Activated naive CD8-positive, alpha-beta T cell treated with anti-CD3 and anti-CD28 coated beads, Interleukin-2, amount 10 ng/mL, durations not matched to agents 7 days and 5 days (primary cell): Measurements from ENCODE around the gene SH2D3A. TPM values are rescaled to one million over a fixed set of nuclear protein-coding genes. Genes with fewer than 3 reads are reported as not detected.
"Not testable (repeated sequence)": the region's sequence is repeated elsewhere in the genome, so short reads cannot be mapped to it uniquely, and the experiment has no call there.

Experiments used
- ATAC-seq: fragments of 150-1000 bp; cut with Tn5 transposase; one replicate; pipeline ENCODE4 v1.10.0; 2021; ENCODE audit warnings: low read depth, moderate library complexity
- POLR2A ChIA-PET: fragments of 350-600 bp; sonication (Branson Sonifier 250); formaldehyde crosslinking; loops from one replicate; lab custom pipeline; 2021; ENCODE audit warnings: antibody characterized with exemption; lab: Charles Lee
- DNase-seq: peaks from one replicate; pipeline ENCODE4 v3.0.0; 2021
- H3K27ac Mint-ChIP-seq: one replicate; pipeline ENCODE4 v1.8.0; 2022; ENCODE audit warnings: mild to moderate bottlenecking, mixed read lengths
- H3K27me3 Mint-ChIP-seq: one replicate; pipeline ENCODE4 v1.8.0; 2022; ENCODE audit warnings: mild to moderate bottlenecking, moderate library complexity, mixed read lengths
- H3K36me3 Mint-ChIP-seq: one replicate; pipeline ENCODE4 v1.8.0; 2021; ENCODE audit warnings: mild to moderate bottlenecking, mixed read lengths
- H3K4me1 Mint-ChIP-seq: one replicate; pipeline ENCODE4 v1.8.0; 2021; ENCODE audit warnings: mixed read lengths
- H3K4me3 Mint-ChIP-seq: one replicate; pipeline ENCODE4 v1.8.0; 2022; ENCODE audit warnings: mild to moderate bottlenecking, moderate library complexity, mixed read lengths
- H3K9me3 Mint-ChIP-seq: one replicate; pipeline ENCODE4 v1.8.0; 2021; ENCODE audit warnings: mixed read lengths
- total RNA-seq, 2 experiments: library from RNA; stranded (reverse); gene quantifications; one replicate each; pipeline ENCODE4 v1.2.3, GENCODE V29; 2021

SH2D3A gene
- total RNA-seq, 2 experiments from 2014 or later, result 35.5 to 35.7 TPM

- Mint-ChIP-seq H3K4me1 (peaks cover 43% of the 10 kb centered on the region), H3K4me3 (peak overlapping the region; percentile 53), H3K36me3 (peaks cover 53% of the 10 kb centered on the region), H3K9me3 (peaks cover 5% of the 10 kb centered on the region), H3K27me3 (no peaks in the 10 kb centered on the region), H3K27ac (peak overlapping the region; percentile 78)
- POLR2A ChIA-PET, result no interaction called here
- DNase-seq (no peak), ATAC-seq (peak; percentile 18)
Observed at GRCh38 chr19:6778386-6778785, 11.2 kb upstream of the SH2D3A start.

- Mint-ChIP-seq H3K4me1 (peaks cover 43% of the 10 kb centered on the region), H3K27ac (peak overlapping the region; percentile 59), H3K27me3 (no peaks in the 10 kb centered on the region), H3K9me3 (peaks cover 5% of the 10 kb centered on the region), H3K36me3 (peaks cover 54% of the 10 kb centered on the region), H3K4me3 (no peak overlapping the region)
- POLR2A ChIA-PET, result no interaction called here
- DNase-seq, result no peak
- no peak for ATAC-seq
Observed at GRCh38 chr19:6777434-6777833, 10.2 kb upstream of the SH2D3A start.

- peaks cover 54% of the 10 kb centered on the region for H3K36me3 Mint-ChIP-seq
Observed at GRCh38 chr19:6776999-6777398, 9.8 kb upstream of the SH2D3A start.

GRCh38 chr19:6776045-6776444 lies 8.8 kb upstream of the SH2D3A start:
- not testable (repeated sequence) for H3K27ac Mint-ChIP-seq, H3K9me3 Mint-ChIP-seq, DNase-seq, ATAC-seq, H3K27me3 Mint-ChIP-seq
- peak overlapping the region; percentile 28 for H3K4me3 Mint-ChIP-seq
- peaks cover 47% of the 10 kb centered on the region for H3K4me1 Mint-ChIP-seq
- peaks cover 48% of the 10 kb centered on the region for H3K36me3 Mint-ChIP-seq
- POLR2A ChIA-PET, result interaction anchor here (6.8 kb wide), 1 partner anchor 25 kb away, joined by 88 read pairs; no protein-coding TSS in a partner anchor

More at GRCh38 chr19:6776999-6777398, 9.8 kb upstream of the SH2D3A start:
- Mint-ChIP-seq H3K4me3 (peak overlapping the region; percentile 35), H3K27me3 (no peaks in the 10 kb centered on the region), H3K27ac (peak overlapping the region; percentile 59), H3K4me1 (peaks cover 47% of the 10 kb centered on the region), H3K9me3 (peaks cover 5% of the 10 kb centered on the region)
- POLR2A ChIA-PET, result no interaction called here
- DNase-seq (no peak), ATAC-seq (no peak)

- peak overlapping the region; percentile 58 for H3K27ac Mint-ChIP-seq
- peaks cover 45% of the 10 kb centered on the region for H3K4me1 Mint-ChIP-seq
- POLR2A ChIA-PET, result interaction anchor here (1.3 to 6.8 kb wide), 2 partner anchors 26 to 39 kb away, joined by 3 to 88 read pairs; no protein-coding TSS in a partner anchor
- peaks cover 5% of the 10 kb centered on the region for H3K9me3 Mint-ChIP-seq
- H3K27me3 Mint-ChIP-seq, result no peaks in the 10 kb centered on the region
- H3K4me3 Mint-ChIP-seq, result peak overlapping the region; percentile 63
- H3K36me3 Mint-ChIP-seq, result peaks cover 42% of the 10 kb centered on the region
- no peak for DNase-seq
- ATAC-seq, result no peak
Observed at GRCh38 chr19:6774821-6775707, 7.8 kb upstream of the SH2D3A start.

GRCh38 chr19:6773323-6773931 lies 6.2 kb upstream of the SH2D3A start:
- Mint-ChIP-seq H3K4me3 (peak overlapping the region; percentile 98), H3K27ac (peak overlapping the region; percentile 93), H3K4me1 (peaks cover 47% of the 10 kb centered on the region), H3K27me3 (no peaks in the 10 kb centered on the region), H3K36me3 (peaks cover 41% of the 10 kb centered on the region), H3K9me3 (peaks cover 5% of the 10 kb centered on the region)
- DNase-seq (peak; percentile 67), ATAC-seq (peak; percentile 40)
- POLR2A ChIA-PET, result interaction anchor here (0.5 to 6.8 kb wide), 12 partner anchors 9 to 314 kb away, joined by 3 to 88 read pairs (median 4); partner anchors contain the start of genes GPR108, SLC25A23 and ZNF557

- ATAC-seq (no peak), DNase-seq (no peak)
- POLR2A ChIA-PET, result interaction anchor here (0.7 to 6.8 kb wide), 12 partner anchors 12 to 313 kb away, joined by 3 to 88 read pairs (median 6); partner anchors contain the start of genes GPR108, SLC25A23 and ZNF557
- Mint-ChIP-seq H3K4me1 (peaks cover 47% of the 10 kb centered on the region), H3K9me3 (peaks cover 5% of the 10 kb centered on the region), H3K36me3 (peaks cover 35% of the 10 kb centered on the region), H3K27me3 (no peaks in the 10 kb centered on the region), H3K27ac (peak overlapping the region; percentile 93), H3K4me3 (peak overlapping the region; percentile 98)
Observed at GRCh38 chr19:6772866-6773322, 5.7 kb upstream of the SH2D3A start.

GRCh38 chr19:6772028-6772865 lies 5.0 kb upstream of the SH2D3A start, which contains the start of gene VAV1:
Gene VAV1, plus strand, starts transcription at chr19:6772708. Its CDS starts 100 bp downstream, at chr19:6772808.
- no peaks in the 10 kb centered on the region for H3K27me3 Mint-ChIP-seq
- H3K27ac Mint-ChIP-seq, result peak within 1 kb of the TSS; percentile 93
- peak; percentile 66 for ATAC-seq
- H3K9me3 Mint-ChIP-seq, result peaks cover 5% of the 10 kb centered on the region
- H3K4me3 Mint-ChIP-seq, result peak within 1 kb of the TSS; percentile 98
- POLR2A ChIA-PET, result interaction anchor here (0.6 to 6.8 kb wide), 17 partner anchors 11 to 411 kb away, joined by 3 to 88 read pairs (median 4); partner anchors contain the start of genes CLPP, GPR108, SLC25A23 and TNFSF14
- H3K36me3 Mint-ChIP-seq, result peaks cover 30% of the 10 kb centered on the region
- DNase-seq, result peak; percentile 79
- peaks cover 46% of the 10 kb centered on the region for H3K4me1 Mint-ChIP-seq

- Mint-ChIP-seq H3K4me1 (peaks cover 45% of the 10 kb centered on the region), H3K4me3 (peak overlapping the region; percentile 53), H3K27ac (peak overlapping the region; percentile 93), H3K36me3 (peaks cover 24% of the 10 kb centered on the region)
- POLR2A ChIA-PET, result interaction anchor here (0.8 to 6.8 kb wide), 7 partner anchors 19 to 411 kb away, joined by 3 to 88 read pairs (median 6); partner anchors contain the start of genes CLPP, GPR108 and TNFSF14
- not testable (repeated sequence) for ATAC-seq, H3K27me3 Mint-ChIP-seq, DNase-seq, H3K9me3 Mint-ChIP-seq
Observed at GRCh38 chr19:6771648-6772027, 4.4 kb upstream of the SH2D3A start.

GRCh38 chr19:6769006-6769619 lies 1.9 kb upstream of the SH2D3A start:
- Mint-ChIP-seq H3K27ac (peak overlapping the region; percentile 54), H3K9me3 (no peaks in the 10 kb centered on the region), H3K4me1 (peaks cover 44% of the 10 kb centered on the region)

GRCh38 chr19:6768236-6768785 lies 1.1 kb upstream of the SH2D3A start:
- H3K4me1 Mint-ChIP-seq, result peaks cover 42% of the 10 kb centered on the region
- H3K27me3 Mint-ChIP-seq, result no peaks in the 10 kb centered on the region
- ATAC-seq, result no peak
- H3K27ac Mint-ChIP-seq, result peak overlapping the region; percentile 93
- H3K4me3 Mint-ChIP-seq, result peak overlapping the region; percentile 92
- POLR2A ChIA-PET, result interaction anchor here (0.7 to 3.3 kb wide), 5 partner anchors 30 to 105 kb away, joined by 3 to 13 read pairs (median 6); partner anchors contain the start of gene GPR108
- H3K36me3 Mint-ChIP-seq, result peaks cover 2% of the 10 kb centered on the region
- no peak for DNase-seq
- no peaks in the 10 kb centered on the region for H3K9me3 Mint-ChIP-seq

More at GRCh38 chr19:6769006-6769619, 1.9 kb upstream of the SH2D3A start:
- Mint-ChIP-seq H3K27me3 (no peaks in the 10 kb centered on the region), H3K4me3 (no peak overlapping the region), H3K36me3 (peaks cover 8% of the 10 kb centered on the region)
- no peak for ATAC-seq
- POLR2A ChIA-PET, result interaction anchor here (0.5 to 6.8 kb wide), 4 partner anchors 32 to 291 kb away, joined by 4 to 88 read pairs (median 10); no protein-coding TSS in a partner anchor
- DNase-seq, result no peak
